ENCODE results near the gene STRA6. TPM values are rescaled to one million over a fixed set of nuclear protein-coding genes. Genes with fewer than 3 reads are reported as not detected.
A peak's percentile ranks its signal among the peaks of the same experiment; 100 is the strongest.
"Not testable (repeated sequence)": the region's sequence is repeated elsewhere in the genome, so short reads cannot be mapped to it uniquely, and the experiment has no call there.

STRA6 gene
- total RNA-seq, 1 donor from 2014 or later, result 0.51 TPM

GRCh38 chr15:74179983-74180880 lies 22.4 kb downstream of the STRA6 start:
- DNase-seq, result peak; percentile 58

GRCh38 chr15:74179101-74179841 lies 23.3 kb downstream of the STRA6 start:
- DNase-seq, result peak; percentile 69

GRCh38 chr15:74178326-74179100 lies 24.1 kb downstream of the STRA6 start:
- DNase-seq, result no peak

- no peak for DNase-seq
Observed at GRCh38 chr15:74176262-74177214, 26.0 kb downstream of the STRA6 start.

- no peak for DNase-seq
Observed at GRCh38 chr15:74175271-74176191, 27.1 kb downstream of the STRA6 start.

- DNase-seq, result no peak
Observed at GRCh38 chr15:74174958-74175253, 27.7 kb downstream of the STRA6 start.

GRCh38 chr15:74174219-74174957 lies 28.2 kb downstream of the STRA6 start:
- no peak for DNase-seq

- no peak for DNase-seq
Observed at GRCh38 chr15:74173380-74174218, 29.0 kb downstream of the STRA6 start, which contains the start of gene ISLR. TSS of gene ISLR (plus strand) at chr15:74173710. CDS start at chr15:74174859, 1,149 bp downstream.

- no peak for DNase-seq
Observed at GRCh38 chr15:74172701-74173379, 29.7 kb downstream of the STRA6 start.

GRCh38 chr15:74171965-74172541 lies 30.5 kb downstream of the STRA6 start:
- no peak for DNase-seq

GRCh38 chr15:74170875-74171578 lies 31.6 kb downstream of the STRA6 start:
- DNase-seq, result no peak

- no peak for DNase-seq
Observed at GRCh38 chr15:74170071-74170844, 32.3 kb downstream of the STRA6 start.

- no peak for DNase-seq
Observed at GRCh38 chr15:74168711-74169126, 33.9 kb downstream of the STRA6 start.

GRCh38 chr15:74167891-74168331 lies 34.7 kb downstream of the STRA6 start:
- no peak for DNase-seq

- DNase-seq, result no peak
Observed at GRCh38 chr15:74165461-74165860, 37.1 kb downstream of the STRA6 start.

- not testable (repeated sequence) for DNase-seq
Observed at GRCh38 chr15:74162195-74162536, 40.4 kb downstream of the STRA6 start.

- not testable (repeated sequence) for DNase-seq
Observed at GRCh38 chr15:74160390-74160789, 42.2 kb downstream of the STRA6 start.
